Measurements from ENCODE around the gene GATA5.
A peak's percentile ranks its signal among the peaks of the same experiment; 100 is the strongest.

Gene GATA5

GRCh38 chr20:62475772-62476055 is at the start of gene GATA5:
TSS of gene GATA5 (minus strand) at chr20:62475995. CDS start at chr20:62475521, 474 bp downstream.
- no peak for DNase-seq (ENCODE audit: low read depth in 2 of 2)

GRCh38 chr20:62525014-62525413 is 49.2 kb upstream of the GATA5 start:
- no peak for DNase-seq (ENCODE audit: low read depth in 2 of 2)

- DNase-seq (ENCODE audit: low read depth in 2 of 2): no peak
Observed at GRCh38 chr20:62524505-62524911, 48.7 kb upstream of the GATA5 start.

- DNase-seq (ENCODE audit: low read depth in 2 of 2): peak; percentile 33 to 65
Observed at GRCh38 chr20:62523473-62524203, 47.8 kb upstream of the GATA5 start.

GRCh38 chr20:62522748-62523396 is 47.1 kb upstream of the GATA5 start:
- DNase-seq (ENCODE audit: low read depth in 2 of 2): no peak

- no peak for DNase-seq (ENCODE audit: low read depth in 2 of 2)
Observed at GRCh38 chr20:62519826-62520225, 44.0 kb upstream of the GATA5 start.

- no peak for DNase-seq (ENCODE audit: low read depth in 2 of 2)
Observed at GRCh38 chr20:62518911-62519310, 43.1 kb upstream of the GATA5 start.

GRCh38 chr20:62517901-62518610 is 42.3 kb upstream of the GATA5 start:
- no peak for DNase-seq (ENCODE audit: low read depth in 2 of 2)

GRCh38 chr20:62517168-62517567 is 41.4 kb upstream of the GATA5 start:
- no peak for DNase-seq (ENCODE audit: low read depth in 2 of 2)

- DNase-seq (ENCODE audit: low read depth in 2 of 2): no peak
Observed at GRCh38 chr20:62516338-62516737, 40.5 kb upstream of the GATA5 start.

- DNase-seq (ENCODE audit: low read depth in 2 of 2): no peak
Observed at GRCh38 chr20:62515826-62516225, 40.0 kb upstream of the GATA5 start.

- DNase-seq (ENCODE audit: low read depth in 2 of 2): no peak
Observed at GRCh38 chr20:62515280-62515679, 39.5 kb upstream of the GATA5 start.

GRCh38 chr20:62513991-62514390 is 38.2 kb upstream of the GATA5 start:
- DNase-seq (ENCODE audit: low read depth in 2 of 2): no peak

GRCh38 chr20:62511915-62512610 is 36.3 kb upstream of the GATA5 start:
- DNase-seq (ENCODE audit: low read depth in 2 of 2): no peak

- no peak for DNase-seq (ENCODE audit: low read depth in 2 of 2)
Observed at GRCh38 chr20:62511300-62511914, 35.6 kb upstream of the GATA5 start.

- DNase-seq (ENCODE audit: low read depth in 2 of 2): no peak
Observed at GRCh38 chr20:62508641-62509051, 32.9 kb upstream of the GATA5 start.

GRCh38 chr20:62507991-62508640 is 32.3 kb upstream of the GATA5 start:
- DNase-seq (ENCODE audit: low read depth in 2 of 2): no peak

- DNase-seq (ENCODE audit: low read depth in 2 of 2): no peak
Observed at GRCh38 chr20:62507323-62507722, 31.5 kb upstream of the GATA5 start.

GRCh38 chr20:62506791-62507190 is 31.0 kb upstream of the GATA5 start:
- DNase-seq (ENCODE audit: low read depth in 2 of 2): no peak

- no peak for DNase-seq (ENCODE audit: low read depth in 2 of 2)
Observed at GRCh38 chr20:62506087-62506486, 30.3 kb upstream of the GATA5 start.

GRCh38 chr20:62505337-62506045 is 29.7 kb upstream of the GATA5 start:
- DNase-seq (ENCODE audit: low read depth in 2 of 2): no peak
